H9 (cell line): ENCODE measurements around the gene ANTXR2. TPM values are rescaled to one million over a fixed set of nuclear protein-coding genes. Genes with fewer than 3 reads are reported as not detected.

Experiments used
- DNase-seq: peaks from one replicate; pipeline ENCODE4 v3.0.0-alpha.2; 2017
- H2AFZ ChIP-seq: one replicate; pipeline ENCODE4 v1.6.1; 2013; ENCODE audit warnings: mild to moderate bottlenecking, low read length, control low read depth, moderate library complexity
- H2AK5ac ChIP-seq: 2 replicates; pipeline ENCODE4 v1.6.1; 2013; ENCODE audit warnings: low read length, control low read depth, mixed read lengths; ENCODE audit not compliant: insufficient read length
- H2BK120ac ChIP-seq: one replicate; pipeline ENCODE4 v1.6.1; 2013; ENCODE audit warnings: low read depth, mild to moderate bottlenecking, low read length, control low read depth, inconsistent platforms; ENCODE audit not compliant: poor library complexity, severe bottlenecking
- H2BK12ac ChIP-seq: 2 replicates; pipeline ENCODE4 v1.6.1; 2013; ENCODE audit warnings: low read length, control low read depth, mixed read lengths, low read depth; ENCODE audit not compliant: insufficient read length
- H2BK15ac ChIP-seq: 2 replicates; pipeline ENCODE4 v1.6.1; 2013; ENCODE audit warnings: low read depth, low read length, control low read depth
- H2BK20ac ChIP-seq: one replicate; pipeline ENCODE4 v1.6.1; 2013; ENCODE audit warnings: low read depth, mild to moderate bottlenecking, low read length, control low read depth, inconsistent platforms; ENCODE audit not compliant: poor library complexity, severe bottlenecking
- H2BK5ac ChIP-seq: 2 replicates; pipeline ENCODE4 v1.6.1; 2013; ENCODE audit warnings: low read length, control low read depth, mixed read lengths; ENCODE audit not compliant: insufficient read length
- H3K14ac ChIP-seq: 2 replicates; pipeline ENCODE4 v1.6.1; 2013; ENCODE audit warnings: low read length, control low read depth; ENCODE audit not compliant: insufficient read depth
- H3K18ac ChIP-seq: 2 replicates; pipeline ENCODE4 v1.6.1; 2013; ENCODE audit warnings: low read depth, mild to moderate bottlenecking, mixed read lengths, low read length, control low read depth; ENCODE audit not compliant: insufficient read length
- H3K23ac ChIP-seq: 2 replicates; pipeline ENCODE4 v1.6.1; 2013; ENCODE audit warnings: low read length, control low read depth, mixed read lengths, low read depth; ENCODE audit not compliant: insufficient read length
- H3K23me2 ChIP-seq: 2 replicates; pipeline ENCODE4 v1.6.1; 2013; ENCODE audit warnings: low read depth, mild to moderate bottlenecking, mixed read lengths, low read length, control low read depth; ENCODE audit not compliant: insufficient read length, poor library complexity, severe bottlenecking
- H3K27ac ChIP-seq: 2 replicates; pipeline ENCODE4 v1.5.1; 2013; ENCODE audit warnings: low read length, control low read depth, mixed read lengths, low read depth; ENCODE audit not compliant: insufficient read length
- H3K27me3 ChIP-seq: 2 replicates; pipeline ENCODE4 v1.6.1; 2013; ENCODE audit warnings: low read length, control low read depth, inconsistent platforms; ENCODE audit not compliant: insufficient read depth
- H3K4ac ChIP-seq: 2 replicates; pipeline ENCODE4 v1.6.1; 2013; ENCODE audit warnings: low read depth, mild to moderate bottlenecking, control low read depth, inconsistent platforms, low read length, moderate library complexity
- H3K4me1 ChIP-seq: 2 replicates; pipeline ENCODE4 v1.6.1; 2013; ENCODE audit warnings: low read length, control low read depth, inconsistent platforms; ENCODE audit not compliant: insufficient read depth
- H3K4me2 ChIP-seq: 2 replicates; pipeline ENCODE4 v1.6.1; 2013; ENCODE audit warnings: low read length, control low read depth, mixed read lengths; ENCODE audit not compliant: insufficient read length, insufficient read depth
- H3K56ac ChIP-seq: 2 replicates; pipeline ENCODE4 v1.6.1; 2013; ENCODE audit warnings: low read depth, mild to moderate bottlenecking, mixed read lengths, low read length, control low read depth; ENCODE audit not compliant: insufficient read length
- H3K79me1 ChIP-seq: 2 replicates; pipeline ENCODE4 v1.6.1; 2013; ENCODE audit warnings: low read depth, mild to moderate bottlenecking, moderate library complexity, low read length, control low read depth, inconsistent platforms; ENCODE audit not compliant: insufficient read depth, poor library complexity, severe bottlenecking
- H3K79me2 ChIP-seq: 2 replicates; pipeline ENCODE4 v1.6.1; 2013; ENCODE audit warnings: low read length, control low read depth, inconsistent platforms; ENCODE audit not compliant: insufficient read depth
- H3K9ac ChIP-seq: 2 replicates; pipeline ENCODE4 v1.6.1; 2013; ENCODE audit warnings: low read length, control low read depth, mixed read lengths; ENCODE audit not compliant: insufficient read length; ENCODE audit errors: extremely low read depth
- H3K9me3 ChIP-seq: one replicate; pipeline ENCODE4 v1.6.1; 2013; ENCODE audit warnings: low read depth, low read length, inconsistent platforms; ENCODE audit not compliant: control insufficient read depth
- H3T11ph ChIP-seq: one replicate; pipeline ENCODE4 v1.6.1; 2013; ENCODE audit warnings: mild to moderate bottlenecking, low read length, control low read depth, inconsistent platforms
- H4K20me1 ChIP-seq: one replicate; pipeline ENCODE4 v1.6.1; 2013; ENCODE audit not compliant: control insufficient read depth, insufficient read length, insufficient read depth
- H4K5ac ChIP-seq: 2 replicates; pipeline ENCODE4 v1.6.1; 2013; ENCODE audit warnings: low read depth, mild to moderate bottlenecking, mixed read lengths, low read length, control low read depth; ENCODE audit not compliant: insufficient read length
- H4K8ac ChIP-seq: replicated peaks from 2 replicates; pipeline ENCODE4 v1.6.1; 2013; ENCODE audit warnings: low read length, control low read depth, mixed read lengths, low read depth; ENCODE audit not compliant: insufficient read length
- H4K91ac ChIP-seq: 2 replicates; pipeline ENCODE4 v1.6.1; 2013; ENCODE audit warnings: low read depth, mild to moderate bottlenecking, moderate library complexity, mixed read lengths, low read length, control low read depth; ENCODE audit not compliant: insufficient read length
- H3K27ac Mint-ChIP-seq, 3 experiments: 2 replicates in 2 of 3; 3 replicates in 1 of 3; pipeline ENCODE4 v1.8.0; 2020 to 2021; ENCODE audit warnings: mixed read lengths in 3 of 3, mild to moderate bottlenecking in 1 of 3, moderate library complexity in 1 of 3
- H3K27me3 Mint-ChIP-seq: 2 replicates; pipeline ENCODE4 v1.8.0; 2021; ENCODE audit warnings: low read depth, mild to moderate bottlenecking, moderate library complexity, mixed read lengths
- H3K36me3 Mint-ChIP-seq, 3 experiments: 2 replicates in 2 of 3; 3 replicates in 1 of 3; pipeline ENCODE4 v1.8.0; 2020 to 2021; ENCODE audit warnings: low read depth in 3 of 3, mixed read lengths in 3 of 3; ENCODE audit not compliant: insufficient read depth in 1 of 3
- H3K4me1 Mint-ChIP-seq, 2 experiments: 2 replicates each; pipeline ENCODE4 v1.8.0; 2020; ENCODE audit warnings: mixed read lengths in 2 of 2
- H3K4me3 Mint-ChIP-seq, 2 experiments: 2 replicates in 1 of 2; 3 replicates in 1 of 2; pipeline ENCODE4 v1.8.0; 2020 to 2021; ENCODE audit warnings: mild to moderate bottlenecking in 2 of 2, mixed read lengths in 2 of 2, moderate library complexity in 1 of 2
- H3K9me3 Mint-ChIP-seq, 2 experiments: 2 replicates in 1 of 2; 3 replicates in 1 of 2; pipeline ENCODE4 v1.8.0; 2020; ENCODE audit warnings: mild to moderate bottlenecking in 2 of 2, mixed read lengths in 2 of 2, moderate library complexity in 1 of 2
- WGBS: extraction: QIAGEN DNeasy Blood & Tissue Kit; methylation state at CpG from one replicate; pipeline ENCODE4 v1.1.7; 2013; ENCODE audit warnings: missing lambda C conversion rate, low lambda C conversion rate, mixed read lengths; ENCODE audit not compliant: insufficient read length; ENCODE audit errors: extremely low coverage; 5-methylcytosine and 5-hydroxymethylcytosine counted together
- total RNA-seq: library from RNA; stranded (reverse); gene quantifications from 2 replicates; pipeline ENCODE4 v1.2.1, GENCODE V29; 2021
- TF ChIP-seq, protein P1 (sequence below): fragments of 200-600 bp; sonication (generic); conservative IDR thresholded peaks from 3 replicates; pipeline ENCODE4 v1.8.0; 2021; ENCODE audit warnings: antibody characterized with exemption, mild to moderate bottlenecking

The ANTXR2 gene
- total RNA-seq, 1 experiment from 2014 or later: 4.7 TPM

DNA sequence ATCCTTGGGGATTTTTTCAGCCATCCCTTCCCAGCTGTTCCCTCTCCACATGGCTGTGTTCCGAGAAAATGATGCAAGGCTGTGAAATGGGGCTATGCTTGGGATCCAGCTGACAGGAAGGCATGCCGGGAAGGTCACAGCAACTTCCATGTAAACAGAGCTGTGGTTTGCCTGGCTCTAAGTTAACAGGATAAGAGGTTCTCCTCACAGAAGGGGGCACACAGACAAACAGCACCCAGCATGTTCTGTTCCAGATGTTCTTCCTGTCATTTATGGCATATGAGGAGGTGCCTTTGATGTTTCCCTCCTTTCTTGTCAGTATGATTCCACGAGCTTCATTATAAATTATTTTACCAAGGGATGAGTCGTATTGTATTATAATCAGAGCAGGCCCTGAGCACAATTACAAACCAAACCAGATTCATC lies 220.7 kb downstream of the ANTXR2 start:
- Histone ChIP-seq H3K79me2 (no peaks in the 10 kb centered on the region), H3K79me1 (no peaks in the 10 kb centered on the region), H4K20me1 (no peaks in the 10 kb centered on the region), H2AFZ (no peak overlapping the region), H3K9me3 (no peaks in the 10 kb centered on the region), H2BK120ac (no peak overlapping the region), H3K14ac (no peak overlapping the region), H4K91ac (no peak overlapping the region), H2BK20ac (no peak overlapping the region), H4K5ac (no peak overlapping the region), H3T11ph (no peak overlapping the region), H3K4me1 (peaks cover 2% of the 10 kb centered on the region; the same call in 1 of the 2 replicates), H4K8ac (no peak overlapping the region), H3K18ac (no peak overlapping the region), H3K27ac (no peak overlapping the region), H3K9ac (no peak overlapping the region), H3K23me2 (no peaks in the 10 kb centered on the region), H2BK5ac (no peak overlapping the region), H2AK5ac (no peak overlapping the region), H2BK12ac (no peak overlapping the region), H3K27me3 (no peaks in the 10 kb centered on the region), H3K23ac (no peak overlapping the region), H2BK15ac (no peak overlapping the region), H3K4me2 (no peak overlapping the region), H3K4ac (no peak overlapping the region), H3K56ac (no peak overlapping the region)
- TF ChIP-seq, protein P1, sequence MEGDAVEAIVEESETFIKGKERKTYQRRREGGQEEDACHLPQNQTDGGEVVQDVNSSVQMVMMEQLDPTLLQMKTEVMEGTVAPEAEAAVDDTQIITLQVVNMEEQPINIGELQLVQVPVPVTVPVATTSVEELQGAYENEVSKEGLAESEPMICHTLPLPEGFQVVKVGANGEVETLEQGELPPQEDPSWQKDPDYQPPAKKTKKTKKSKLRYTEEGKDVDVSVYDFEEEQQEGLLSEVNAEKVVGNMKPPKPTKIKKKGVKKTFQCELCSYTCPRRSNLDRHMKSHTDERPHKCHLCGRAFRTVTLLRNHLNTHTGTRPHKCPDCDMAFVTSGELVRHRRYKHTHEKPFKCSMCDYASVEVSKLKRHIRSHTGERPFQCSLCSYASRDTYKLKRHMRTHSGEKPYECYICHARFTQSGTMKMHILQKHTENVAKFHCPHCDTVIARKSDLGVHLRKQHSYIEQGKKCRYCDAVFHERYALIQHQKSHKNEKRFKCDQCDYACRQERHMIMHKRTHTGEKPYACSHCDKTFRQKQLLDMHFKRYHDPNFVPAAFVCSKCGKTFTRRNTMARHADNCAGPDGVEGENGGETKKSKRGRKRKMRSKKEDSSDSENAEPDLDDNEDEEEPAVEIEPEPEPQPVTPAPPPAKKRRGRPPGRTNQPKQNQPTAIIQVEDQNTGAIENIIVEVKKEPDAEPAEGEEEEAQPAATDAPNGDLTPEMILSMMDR: no peak
- DNase-seq: peak; percentile 32
- Mint-ChIP-seq H3K4me3 (no peak overlapping the region), H3K27me3 (no peaks in the 10 kb centered on the region), H3K9me3 (no peaks in the 10 kb centered on the region), H3K36me3 (no peaks in the 10 kb centered on the region), H3K27ac (peak overlapping the region; percentile 15 to 68 (median 65); a peak in 3 of 7 replicates), H3K4me1 (peaks cover 6 to 10% of the 10 kb centered on the region in 2 experiments; a peak in 3 of 4 replicates)
- WGBS: no CpG with 5 or more reads among the region's 4 CpGs
